Nephron (organoid): ENCODE measurements around the gene TMEM72.

Experiments used
- H3K27ac Mint-ChIP-seq, 3 experiments: 2 replicates each; pipeline ENCODE4 v1.8.0; 2020; ENCODE audit warnings: mixed read lengths in 3 of 3, mild to moderate bottlenecking in 2 of 3, moderate library complexity in 1 of 3
- H3K27me3 Mint-ChIP-seq: 2 replicates; pipeline ENCODE4 v1.8.0; 2021; ENCODE audit warnings: low read depth, mild to moderate bottlenecking, moderate library complexity, mixed read lengths
- H3K36me3 Mint-ChIP-seq: 2 replicates; pipeline ENCODE4 v1.8.0; 2020; ENCODE audit warnings: low read depth, mixed read lengths
- H3K4me1 Mint-ChIP-seq: 2 replicates; pipeline ENCODE4 v1.8.0; 2020; ENCODE audit warnings: mixed read lengths
- H3K4me3 Mint-ChIP-seq, 3 experiments: 2 replicates each; pipeline ENCODE4 v1.8.0; 2020; ENCODE audit warnings: mild to moderate bottlenecking in 3 of 3, mixed read lengths in 3 of 3, moderate library complexity in 2 of 3
- H3K9me3 Mint-ChIP-seq: 2 replicates; pipeline ENCODE4 v1.8.0; 2020; ENCODE audit warnings: mixed read lengths
- TF ChIP-seq, protein P1 (sequence below), 3 experiments: fragments of 200-600 bp; sonication (generic); IDR thresholded peaks; one replicate each; pipeline ENCODE4 v1.5.0; 2021; ENCODE audit warnings: antibody characterized with exemption in 3 of 3; ENCODE audit not compliant: unreplicated experiment in 3 of 3

The TMEM72 gene

GRCh38 chr10:44956226-44956625 is 45.1 kb downstream of the TMEM72 start:
- no peaks in the 10 kb centered on the region for H3K27me3 Mint-ChIP-seq
- peaks cover 62% of the 10 kb centered on the region for H3K4me1 Mint-ChIP-seq
- H3K27ac Mint-ChIP-seq, result peak overlapping the region in 2 of 3 experiments; percentile 20 to 56
- H3K9me3 Mint-ChIP-seq, result no peaks in the 10 kb centered on the region
- peak overlapping the region in 2 of 3 experiments; percentile 56 to 59 for H3K4me3 Mint-ChIP-seq
- H3K36me3 Mint-ChIP-seq, result peaks cover 25% of the 10 kb centered on the region
- TF ChIP-seq, protein P1, sequence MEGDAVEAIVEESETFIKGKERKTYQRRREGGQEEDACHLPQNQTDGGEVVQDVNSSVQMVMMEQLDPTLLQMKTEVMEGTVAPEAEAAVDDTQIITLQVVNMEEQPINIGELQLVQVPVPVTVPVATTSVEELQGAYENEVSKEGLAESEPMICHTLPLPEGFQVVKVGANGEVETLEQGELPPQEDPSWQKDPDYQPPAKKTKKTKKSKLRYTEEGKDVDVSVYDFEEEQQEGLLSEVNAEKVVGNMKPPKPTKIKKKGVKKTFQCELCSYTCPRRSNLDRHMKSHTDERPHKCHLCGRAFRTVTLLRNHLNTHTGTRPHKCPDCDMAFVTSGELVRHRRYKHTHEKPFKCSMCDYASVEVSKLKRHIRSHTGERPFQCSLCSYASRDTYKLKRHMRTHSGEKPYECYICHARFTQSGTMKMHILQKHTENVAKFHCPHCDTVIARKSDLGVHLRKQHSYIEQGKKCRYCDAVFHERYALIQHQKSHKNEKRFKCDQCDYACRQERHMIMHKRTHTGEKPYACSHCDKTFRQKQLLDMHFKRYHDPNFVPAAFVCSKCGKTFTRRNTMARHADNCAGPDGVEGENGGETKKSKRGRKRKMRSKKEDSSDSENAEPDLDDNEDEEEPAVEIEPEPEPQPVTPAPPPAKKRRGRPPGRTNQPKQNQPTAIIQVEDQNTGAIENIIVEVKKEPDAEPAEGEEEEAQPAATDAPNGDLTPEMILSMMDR (IDR thresholded peaks at IDR 0.05; ENCODE audit: unreplicated experiment in 3 of 3), result no peak

DNA sequence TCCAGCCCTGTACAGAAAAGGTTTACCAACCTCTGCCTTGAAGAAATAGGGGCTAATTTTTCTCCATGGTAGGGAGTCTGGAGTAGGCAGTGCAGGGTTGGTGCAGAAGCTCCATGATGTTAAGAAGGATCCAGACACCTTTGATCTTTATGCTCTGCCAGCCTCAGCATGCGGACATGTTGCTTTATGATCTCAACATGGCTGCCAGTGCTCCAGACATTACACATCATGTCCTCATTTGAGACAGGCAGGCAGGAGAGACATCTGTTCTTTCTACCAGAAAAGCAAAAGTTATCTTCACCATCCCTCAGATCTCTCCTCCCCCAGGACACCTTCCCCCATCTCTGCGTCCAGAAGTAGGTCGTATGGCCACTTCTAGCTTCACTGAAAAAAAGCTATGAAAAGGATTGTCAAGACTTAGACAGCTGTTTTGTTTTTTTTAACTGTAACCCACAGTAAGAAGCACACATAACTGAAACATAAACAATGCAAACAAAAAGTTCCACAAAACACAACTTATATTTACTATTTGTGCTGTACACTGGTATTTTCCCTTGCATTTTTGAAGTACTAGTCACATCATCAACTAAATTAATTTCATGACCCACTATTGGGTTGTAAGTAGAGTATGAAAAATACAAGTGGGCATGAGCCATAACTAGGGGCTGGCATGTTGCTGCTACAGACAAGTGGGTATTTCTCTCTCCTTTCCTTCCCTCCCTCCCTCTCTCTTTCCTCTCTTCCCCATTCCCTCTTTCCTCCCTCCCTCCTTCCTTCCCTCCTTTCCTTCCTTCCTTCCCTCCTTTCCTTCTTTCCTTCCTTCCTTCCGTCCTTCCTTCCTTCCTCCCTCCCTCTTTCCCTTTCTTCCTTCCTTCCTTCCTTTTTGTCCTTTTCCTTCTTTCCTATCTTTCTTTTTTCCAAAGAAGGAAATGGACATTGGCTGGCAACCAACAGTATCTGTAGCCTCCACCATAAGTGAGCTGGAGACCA is 45.9 kb downstream of the TMEM72 start:
- Mint-ChIP-seq H3K27ac (peak overlapping the region; percentile 78 to 92 (median 81)), H3K36me3 (peaks cover 23% of the 10 kb centered on the region)

DNA sequence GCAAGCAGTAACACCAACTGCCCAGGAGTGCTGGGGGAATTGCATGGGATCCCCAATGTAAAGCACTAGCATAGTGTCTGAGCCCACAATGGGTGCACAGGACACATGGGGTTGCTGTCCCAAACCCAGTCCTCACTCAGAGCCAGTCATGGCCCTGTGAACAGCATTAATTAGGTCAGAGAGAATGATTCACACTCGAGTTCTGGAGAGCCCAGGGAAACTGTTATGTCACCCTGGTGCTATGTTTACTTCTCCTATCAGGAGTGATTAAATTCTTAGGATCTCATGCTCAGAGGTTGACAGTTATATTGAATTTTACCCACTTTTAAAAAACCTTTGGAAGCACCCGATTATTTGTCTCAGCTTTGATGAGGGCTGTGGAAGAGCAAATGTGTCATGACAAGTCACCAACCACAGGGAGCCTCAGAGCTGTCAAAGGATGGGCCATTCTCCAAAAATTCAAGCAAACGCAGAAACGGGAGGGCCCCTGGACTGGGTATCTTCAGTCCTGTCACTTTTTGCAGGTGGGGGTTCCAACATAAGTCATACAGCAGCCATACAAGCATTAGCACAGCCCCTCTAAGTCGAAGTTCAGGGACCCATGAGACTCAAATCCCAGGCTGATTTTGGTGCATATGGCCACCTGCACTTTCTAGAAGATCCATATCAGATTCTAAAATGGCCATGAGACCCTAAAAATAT is 47.2 kb downstream of the TMEM72 start:
- TF ChIP-seq, protein P1 (IDR thresholded peaks at IDR 0.05; ENCODE audit: unreplicated experiment in 3 of 3), result no peak
- Mint-ChIP-seq H3K27me3 (no peaks in the 10 kb centered on the region), H3K4me1 (peaks cover 64% of the 10 kb centered on the region), H3K36me3 (peaks cover 22% of the 10 kb centered on the region), H3K27ac (peak overlapping the region; percentile 78 to 92 (median 81)), H3K4me3 (peak overlapping the region; percentile 84 to 93 (median 89)), H3K9me3 (no peaks in the 10 kb centered on the region)

More for the DNA sequence above, 45.9 kb downstream of the TMEM72 start:
- TF ChIP-seq, protein P1 (IDR thresholded peaks at IDR 0.05; ENCODE audit: unreplicated experiment in 3 of 3), result no peak
- Mint-ChIP-seq H3K4me1 (peaks cover 62% of the 10 kb centered on the region), H3K27me3 (no peaks in the 10 kb centered on the region), H3K4me3 (peak overlapping the region; percentile 84 to 93 (median 89)), H3K9me3 (no peaks in the 10 kb centered on the region)

DNA sequence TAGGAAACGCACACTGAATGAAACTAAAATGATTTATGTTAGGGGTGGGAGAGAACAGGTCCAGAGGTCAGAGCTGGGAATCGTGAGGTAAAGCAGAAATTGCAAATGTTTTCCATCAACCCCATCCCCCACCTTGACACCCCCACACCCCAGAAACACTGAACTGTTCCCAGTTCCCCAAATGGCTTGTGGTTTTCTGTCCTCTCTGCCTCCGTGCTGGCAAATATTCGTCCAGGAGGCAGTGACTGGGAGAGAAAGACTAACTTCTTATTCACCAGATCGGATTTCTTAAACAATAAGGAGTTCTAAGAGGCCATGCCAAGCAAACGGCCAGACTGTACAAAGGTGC is 47.7 kb downstream of the TMEM72 start:
- Mint-ChIP-seq H3K4me3 (peak overlapping the region; percentile 84 to 93 (median 89)), H3K36me3 (peaks cover 19% of the 10 kb centered on the region), H3K4me1 (peaks cover 66% of the 10 kb centered on the region), H3K27me3 (no peaks in the 10 kb centered on the region), H3K27ac (peak overlapping the region; percentile 78 to 92 (median 81)), H3K9me3 (no peaks in the 10 kb centered on the region)
- TF ChIP-seq, protein P1 (IDR thresholded peaks at IDR 0.05; ENCODE audit: unreplicated experiment in 3 of 3), result no peak

DNA sequence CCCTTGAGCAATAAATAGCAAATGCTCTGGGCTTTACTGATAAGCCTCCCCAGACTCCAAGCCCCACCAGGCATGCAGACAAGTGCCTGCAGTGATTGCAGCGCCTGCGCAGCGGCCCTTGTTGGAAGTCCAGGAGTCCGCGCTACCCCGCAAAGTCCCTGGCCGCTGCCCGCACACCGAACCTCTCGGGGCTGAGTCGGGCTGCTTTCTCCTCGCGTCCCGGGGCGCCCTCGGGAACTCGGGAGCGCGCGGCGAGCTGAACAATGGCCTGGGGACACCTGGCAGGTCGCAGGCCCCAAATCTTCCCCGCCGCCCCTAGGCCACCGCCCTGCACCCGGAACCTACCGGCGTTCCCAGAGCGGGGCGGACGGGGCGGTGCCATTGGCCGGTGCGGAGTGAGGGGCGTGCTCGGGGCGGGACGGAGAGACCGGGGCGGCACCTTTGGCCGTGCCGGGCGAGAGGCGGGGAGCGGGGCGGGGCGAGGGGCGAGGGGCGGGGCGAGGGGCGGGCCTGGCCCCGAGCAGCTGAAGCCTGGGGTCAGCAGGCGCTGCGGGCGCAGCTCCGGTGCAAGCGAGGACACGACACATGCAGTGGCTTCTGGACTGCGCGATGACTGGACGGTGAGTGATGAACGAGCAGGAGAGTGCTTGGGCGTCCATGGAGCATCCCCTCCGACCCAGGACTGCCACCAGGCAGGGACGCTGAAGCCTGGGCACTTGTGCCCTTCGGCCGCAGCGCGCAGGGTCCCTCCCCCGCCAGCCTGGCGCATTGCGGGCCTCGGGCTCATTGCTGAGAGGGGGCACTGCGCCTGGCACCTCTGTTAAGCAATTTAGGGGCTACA is 48.3 kb downstream of the TMEM72 start, which contains the start of gene RASSF4:
TSS of gene RASSF4 (plus strand) at position 556 of the 841 bp plus-strand sequence. CDS start 10,401 bp downstream, outside the sequence.
- Mint-ChIP-seq H3K36me3 (peaks cover 15% of the 10 kb centered on the region), H3K9me3 (no peaks in the 10 kb centered on the region), H3K27me3 (no peaks in the 10 kb centered on the region), H3K4me3 (peak within 1 kb of the TSS; percentile 89 to 93 (median 90)), H3K4me1 (peaks cover 72% of the 10 kb centered on the region), H3K27ac (peak within 1 kb of the TSS; percentile 82 to 92 (median 91))
- TF ChIP-seq, protein P1 (IDR thresholded peaks at IDR 0.05; ENCODE audit: unreplicated experiment in 3 of 3), result no peak
